GM18519 (cell line): Measurements from ENCODE around the gene TM4SF1.

Experiments
- ATAC-seq: cut with Tn5 transposase; IDR thresholded peaks from one replicate; pipeline ENCODE4 v1.9.1; 2021; ENCODE audit warnings: mild to moderate bottlenecking, moderate library complexity; ENCODE audit not compliant: unreplicated experiment, low FRiP score

The TM4SF1 gene

GRCh38 chr3:149376718-149377407 is 586 bp downstream of the TM4SF1 start:
- no peak for ATAC-seq

- no peak for ATAC-seq
Observed at GRCh38 chr3:149375501-149376196, 1.8 kb downstream of the TM4SF1 start.

DNA sequence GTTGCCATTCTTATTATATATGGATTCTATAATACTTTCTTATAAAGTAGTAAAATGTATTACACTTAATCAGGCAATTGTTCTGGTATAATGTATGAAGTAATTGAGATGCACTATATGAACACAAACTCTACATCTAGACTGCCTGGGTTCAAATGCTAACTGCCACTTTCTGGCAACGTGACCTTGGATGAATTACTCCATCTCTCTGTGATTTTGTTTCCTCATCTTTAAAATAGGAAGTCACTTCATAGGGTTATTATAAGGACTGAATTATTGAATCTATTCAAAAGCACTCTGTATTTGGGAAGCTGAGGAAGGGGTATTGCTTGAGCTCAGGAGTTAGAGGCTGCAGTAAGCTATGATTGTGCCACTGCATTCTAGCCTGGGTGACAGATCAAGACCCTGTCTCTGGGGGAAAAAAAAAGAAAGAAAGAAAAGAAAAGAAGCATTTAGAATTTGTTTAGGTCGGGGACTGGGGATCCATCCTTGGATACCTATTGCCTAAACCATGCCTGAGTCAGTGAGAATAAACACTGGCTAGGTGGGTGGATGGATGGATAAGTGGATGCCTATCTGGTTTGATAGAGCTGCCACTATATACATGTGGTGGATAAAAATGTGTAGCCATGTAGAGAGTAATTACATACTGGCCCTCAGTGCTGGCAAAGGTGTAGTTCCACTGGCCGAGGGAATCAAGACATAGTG is 2.5 kb downstream of the TM4SF1 start:
- no peak for ATAC-seq

GRCh38 chr3:149374391-149374790 is 3.1 kb downstream of the TM4SF1 start:
- no peak for ATAC-seq

GRCh38 chr3:149373235-149374125 is 4.0 kb downstream of the TM4SF1 start:
- ATAC-seq: no peak

- ATAC-seq: no peak
Observed at GRCh38 chr3:149371723-149372114, 5.7 kb downstream of the TM4SF1 start.

- ATAC-seq: no peak
Observed at GRCh38 chr3:149371001-149371722, 6.3 kb downstream of the TM4SF1 start.

GRCh38 chr3:149369991-149370866 is 7.2 kb downstream of the TM4SF1 start:
- no peak for ATAC-seq

DNA sequence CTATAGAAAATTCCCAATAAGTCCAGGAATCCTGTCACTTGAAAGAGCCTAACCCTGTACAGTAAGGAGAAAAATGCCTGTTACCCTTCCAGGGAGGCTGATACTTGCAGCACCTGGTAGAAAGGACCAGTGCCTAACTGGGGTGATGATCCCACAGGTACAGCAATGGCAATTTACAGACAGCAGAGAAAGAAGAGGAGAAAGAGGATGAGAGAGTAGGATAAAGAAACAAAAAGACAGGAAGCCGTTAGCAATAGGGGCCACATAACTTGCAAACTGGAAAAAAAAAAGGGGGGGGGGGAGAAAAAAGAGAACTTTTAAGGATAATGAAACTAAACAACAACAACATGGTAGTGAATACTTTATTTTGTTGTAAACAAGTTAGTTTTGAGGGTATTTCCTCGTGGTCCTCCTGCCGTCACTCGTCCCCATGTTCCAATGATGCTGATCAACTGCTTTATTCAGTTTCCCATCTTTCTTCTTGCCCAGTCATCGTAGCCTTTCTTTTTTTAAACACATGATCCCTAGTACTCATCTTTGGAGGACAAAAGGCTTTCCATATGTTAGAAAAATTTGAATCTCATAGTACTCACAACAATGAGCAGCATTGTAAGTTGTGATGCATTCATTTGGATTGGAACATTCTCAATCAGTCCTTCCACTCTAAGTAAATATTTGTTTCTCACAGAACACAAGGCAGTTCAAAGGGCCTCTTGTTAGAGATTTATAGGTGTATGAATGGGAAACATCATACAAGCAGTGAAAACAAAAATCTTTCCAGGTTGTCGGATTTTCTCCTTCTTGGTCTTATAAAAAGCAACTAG is 8.6 kb downstream of the TM4SF1 start:
- no peak for ATAC-seq

DNA sequence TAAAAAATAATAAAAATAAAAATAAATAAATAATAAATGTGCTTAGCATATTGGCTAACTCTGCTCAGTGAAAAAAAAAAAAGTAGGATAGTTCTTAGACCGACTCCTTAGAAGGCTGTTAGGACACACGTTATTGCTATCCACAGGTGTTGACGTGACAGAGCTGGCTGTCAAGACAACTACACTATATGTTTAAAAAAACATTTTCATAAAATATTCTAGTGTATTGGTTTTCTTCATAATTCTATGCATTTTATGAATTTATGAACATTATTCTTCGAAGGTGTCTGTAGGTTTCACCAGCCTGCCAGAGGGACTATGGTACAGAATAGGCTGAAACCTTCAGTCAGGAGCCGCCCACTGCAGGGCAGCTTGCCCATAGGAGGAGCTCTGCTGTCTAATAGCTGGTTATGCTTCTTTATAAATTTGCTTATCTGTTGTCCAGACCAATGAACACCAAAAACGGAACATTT is 9.2 kb downstream of the TM4SF1 start:
- no peak for ATAC-seq

DNA sequence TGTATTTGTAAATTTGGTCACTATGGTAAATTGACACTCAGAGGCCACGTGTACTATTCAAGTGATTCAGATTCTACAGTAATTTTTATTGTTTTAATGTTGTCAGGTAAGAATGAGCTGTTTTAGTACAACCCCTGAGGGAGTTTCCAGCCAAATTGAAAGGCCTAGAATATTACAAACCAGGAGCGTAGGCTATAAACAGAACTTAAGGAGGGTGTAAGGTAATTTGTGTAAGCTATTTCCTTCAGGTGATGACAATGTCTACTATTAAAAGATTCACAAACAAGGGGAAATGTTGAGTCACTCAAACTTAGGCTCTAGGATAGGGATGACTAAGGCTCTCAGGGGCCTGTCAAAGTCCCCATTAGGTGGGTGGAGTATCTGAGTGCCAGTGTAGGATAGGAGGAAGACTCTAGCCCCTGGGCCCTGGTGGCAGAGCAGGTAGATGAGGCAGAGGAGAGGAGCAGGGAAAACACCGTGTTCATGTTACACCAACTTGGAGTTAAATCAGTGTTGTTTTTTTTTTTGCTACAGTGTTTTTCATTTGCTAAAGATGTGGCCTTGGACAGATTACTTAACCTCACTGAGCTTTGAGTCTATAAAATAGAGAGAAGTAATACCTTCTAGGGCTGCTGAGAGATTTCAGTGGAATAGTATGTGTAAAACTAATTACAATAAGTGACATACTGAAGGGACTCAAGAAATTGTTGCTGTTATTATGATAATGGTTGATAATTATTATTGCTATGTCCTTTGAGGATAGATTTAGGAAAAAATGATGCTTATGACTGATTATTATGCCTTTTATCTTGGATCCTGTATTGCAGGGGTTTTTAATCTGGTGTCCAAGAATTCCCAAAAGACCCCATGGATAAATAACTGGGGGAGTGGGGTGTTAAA is 10.3 kb downstream of the TM4SF1 start:
- no peak for ATAC-seq

GRCh38 chr3:149366031-149366430 is 11.4 kb downstream of the TM4SF1 start:
- ATAC-seq: no peak

DNA sequence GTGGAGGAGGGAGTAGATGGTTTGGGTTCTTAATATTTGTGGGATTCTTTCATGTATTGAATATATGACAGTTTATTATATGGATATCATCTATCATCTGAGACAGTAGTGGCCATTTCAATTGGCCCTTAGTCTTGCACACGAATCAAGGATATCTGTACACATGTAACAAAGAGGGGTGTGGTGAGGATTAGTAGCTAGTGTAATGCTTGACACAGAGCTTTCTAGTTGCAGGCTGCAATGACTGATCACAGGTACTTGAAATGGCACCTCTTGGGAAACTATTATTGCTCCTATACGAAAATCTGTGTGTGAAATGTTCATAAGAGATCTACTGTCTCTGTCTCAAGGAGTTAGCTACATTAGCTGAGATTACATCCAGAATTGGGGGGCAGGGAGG is 12.8 kb downstream of the TM4SF1 start:
- no peak for ATAC-seq

GRCh38 chr3:149363053-149363452 is 14.4 kb downstream of the TM4SF1 start:
- no peak for ATAC-seq

- no peak for ATAC-seq
Observed at GRCh38 chr3:149362366-149362765, 15.1 kb downstream of the TM4SF1 start.

DNA sequence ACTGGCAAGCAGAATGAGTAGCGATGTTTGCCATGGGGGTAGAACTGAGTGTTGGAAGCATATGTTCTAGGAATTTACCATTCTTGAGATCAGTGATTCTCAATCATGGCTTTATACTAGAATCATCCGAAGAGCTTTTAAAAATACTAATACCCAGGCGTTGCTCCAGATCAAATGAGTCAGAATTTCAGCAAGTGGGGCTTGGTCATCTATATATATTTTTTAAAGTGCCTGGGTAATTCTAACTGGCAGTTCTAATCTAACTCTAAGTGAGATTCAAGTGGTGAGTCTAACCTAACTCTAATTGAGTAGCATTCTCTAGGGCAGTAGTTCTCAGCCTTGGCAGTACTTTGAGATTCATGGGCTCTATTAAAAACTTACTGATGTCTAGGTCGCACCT is 20.8 kb downstream of the TM4SF1 start:
- ATAC-seq: no peak

DNA sequence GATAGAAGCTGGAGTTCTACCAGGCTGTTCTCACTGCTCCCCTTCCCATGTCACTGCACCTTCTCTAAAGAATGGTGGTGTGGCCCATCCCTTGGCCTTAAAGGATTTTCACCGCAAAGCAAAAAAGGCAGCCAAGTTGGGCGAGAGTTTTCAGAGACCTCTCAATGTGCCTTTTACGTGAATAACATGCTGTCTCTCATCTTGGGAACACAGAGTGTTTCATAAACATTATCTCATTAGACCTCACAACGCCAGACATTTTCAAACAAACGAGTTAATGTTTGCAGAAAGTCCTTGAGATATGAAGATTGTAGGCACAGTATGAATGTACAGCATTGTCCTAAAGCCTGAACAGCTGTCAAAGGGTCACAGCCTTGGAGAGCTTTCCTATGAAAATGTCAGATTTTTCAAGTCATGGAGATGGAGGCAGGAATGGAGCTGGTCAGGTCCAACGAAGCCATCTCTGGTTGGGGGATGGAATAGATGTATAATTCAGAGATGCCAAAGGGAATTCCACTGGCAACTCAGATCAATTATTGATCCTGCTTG is 21.3 kb downstream of the TM4SF1 start:
- ATAC-seq: no peak
